Astrocyte (in vitro differentiated cells and primary cell): ENCODE data around the gene PFKFB4.

ENCODE experiments used
- CTCF ChIP-seq: IDR thresholded peaks from 2 replicates; pipeline ENCODE4 v1.5.1; 2011; ENCODE audit warnings: low read depth, mild to moderate bottlenecking, inconsistent platforms, low read length, moderate library complexity; ENCODE audit not compliant: insufficient read depth
- EZH2 ChIP-seq: IDR thresholded peaks from 2 replicates; pipeline ENCODE4 v1.6.1; 2012; ENCODE audit warnings: mild to moderate bottlenecking, low read length, inconsistent platforms; ENCODE audit not compliant: insufficient read depth

GRCh38 chr3:48594417-48595049 is 37.9 kb upstream of the PFKFB4 start:
- TF ChIP-seq CTCF (no peak), EZH2 (no peak)
